ENCODE results near the gene GPALPP1.
A peak's percentile ranks its signal among the peaks of the same experiment; 100 is the strongest.
"Not testable (repeated sequence)": the region's sequence is repeated elsewhere in the genome, so short reads cannot be mapped to it uniquely, and the experiment has no call there.

The GPALPP1 gene

DNA sequence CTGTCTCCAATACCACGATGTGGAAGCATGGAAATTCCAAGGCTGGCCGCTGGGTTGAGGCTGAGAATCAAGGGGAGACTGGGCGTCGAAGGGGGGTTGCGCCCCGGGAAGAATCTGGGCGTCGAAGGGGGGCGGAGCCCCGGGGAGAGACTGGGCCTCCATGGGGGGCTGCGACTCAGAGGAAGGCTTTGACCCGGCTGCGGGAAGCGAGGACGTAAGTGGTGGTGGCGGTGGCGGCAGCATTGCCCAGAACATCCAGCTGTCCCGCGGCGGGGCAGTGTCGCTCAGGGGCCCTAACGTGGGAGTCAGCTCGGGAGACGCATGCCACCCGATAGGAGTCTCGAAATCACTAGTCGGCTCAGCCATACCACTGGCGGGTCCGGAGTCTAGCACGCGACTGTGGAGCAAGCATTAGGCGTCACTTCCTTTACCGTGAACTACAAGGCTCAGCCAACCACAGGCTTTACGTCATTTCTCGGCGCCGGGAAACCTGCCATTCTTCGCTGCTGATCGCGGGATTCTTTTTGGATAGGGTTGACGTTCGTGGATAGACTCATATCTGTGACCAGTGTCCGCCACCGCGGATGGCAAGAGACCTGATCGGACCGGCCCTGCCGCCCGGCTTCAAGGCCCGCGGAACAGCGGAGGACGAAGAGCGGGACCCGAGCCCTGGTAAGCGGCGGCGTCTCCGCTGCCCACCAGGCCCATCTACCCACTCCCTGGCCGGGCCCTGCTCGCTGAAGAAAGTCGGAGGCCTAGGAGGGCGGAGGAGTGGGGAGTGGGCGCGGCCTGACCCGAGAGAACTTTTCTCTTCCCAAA, at the start of gene GPALPP1, which contains the start of gene NUFIP1:
TSS of gene GPALPP1 (plus strand) at position 468 of the 819 bp plus-strand sequence. CDS start at position 585, 117 bp downstream.
TSS of gene NUFIP1 (minus strand) at position 401 of the 819 bp plus-strand sequence. CDS start at position 366, 35 bp downstream.
- DNase-seq: peak; percentile 97

- not testable (repeated sequence) for DNase-seq
Observed at GRCh38 chr13:44943411-44943810, 45.9 kb upstream of the GPALPP1 start.

DNA sequence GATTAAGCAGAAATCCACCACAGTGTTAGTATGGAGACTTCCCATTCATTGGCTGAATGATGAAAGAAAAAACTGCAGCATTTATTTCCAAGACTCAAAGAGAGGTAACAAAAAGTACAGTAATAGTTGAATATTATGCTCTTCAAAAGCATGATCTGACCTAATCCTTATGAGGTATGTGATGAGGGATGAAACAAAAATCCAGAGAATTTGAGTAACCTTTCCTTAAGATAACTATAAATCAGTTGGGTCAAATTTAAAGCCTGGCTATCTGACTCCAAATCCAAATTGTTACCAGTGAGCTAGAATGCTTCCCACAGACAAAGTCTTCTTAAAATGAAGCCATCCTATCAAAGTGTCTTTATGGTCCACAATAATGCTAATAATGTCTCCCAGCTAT, 38.2 kb upstream of the GPALPP1 start:
- DNase-seq: no peak

DNA sequence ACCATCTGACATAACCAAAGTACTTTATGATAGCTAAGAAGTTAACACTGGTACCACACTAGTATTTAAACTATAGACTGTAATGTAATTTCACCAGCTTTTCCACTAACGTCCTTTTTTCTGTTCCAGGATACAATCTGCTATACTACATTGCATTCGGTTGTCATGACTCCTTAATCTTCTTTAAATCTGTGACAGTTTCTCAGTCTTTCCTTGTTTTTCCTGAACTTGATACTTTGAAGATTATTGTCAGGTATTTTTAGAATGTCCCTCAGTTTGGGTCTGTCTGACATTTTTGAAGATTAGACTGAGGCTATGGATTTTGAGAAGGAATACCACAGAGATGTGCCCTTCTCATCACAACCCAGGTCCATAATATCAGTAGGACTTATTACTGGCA, 36.7 kb upstream of the GPALPP1 start:
- DNase-seq: no peak

GRCh38 chr13:44954224-44954623, 35.1 kb upstream of the GPALPP1 start:
- no peak for DNase-seq

- DNase-seq: no peak
Observed at GRCh38 chr13:44955406-44955805, 33.9 kb upstream of the GPALPP1 start.

- no peak for DNase-seq
Observed at GRCh38 chr13:44961997-44962396, 27.3 kb upstream of the GPALPP1 start.

- no peak for DNase-seq
Observed at GRCh38 chr13:44967704-44968433, 21.5 kb upstream of the GPALPP1 start.

DNA sequence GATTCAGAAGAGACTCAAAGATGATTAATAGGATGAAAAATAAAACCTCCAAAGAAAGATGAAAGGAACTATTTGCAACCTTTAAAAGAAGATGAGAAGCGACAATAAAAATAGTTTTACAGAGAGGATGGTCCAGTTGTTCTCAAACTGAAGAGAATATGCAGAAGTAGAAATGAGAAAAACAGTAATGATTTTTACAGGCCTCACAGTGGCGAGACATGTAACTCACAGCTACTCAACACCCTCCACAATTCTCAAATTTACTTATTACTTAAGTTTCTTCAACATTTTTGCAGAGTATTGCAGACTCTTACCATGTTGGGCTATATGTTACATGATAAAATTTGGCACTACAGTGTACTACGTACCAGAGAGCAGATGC, 20.9 kb upstream of the GPALPP1 start:
- DNase-seq: no peak

- DNase-seq: no peak
Observed at GRCh38 chr13:44969551-44970484, 19.5 kb upstream of the GPALPP1 start.

DNA sequence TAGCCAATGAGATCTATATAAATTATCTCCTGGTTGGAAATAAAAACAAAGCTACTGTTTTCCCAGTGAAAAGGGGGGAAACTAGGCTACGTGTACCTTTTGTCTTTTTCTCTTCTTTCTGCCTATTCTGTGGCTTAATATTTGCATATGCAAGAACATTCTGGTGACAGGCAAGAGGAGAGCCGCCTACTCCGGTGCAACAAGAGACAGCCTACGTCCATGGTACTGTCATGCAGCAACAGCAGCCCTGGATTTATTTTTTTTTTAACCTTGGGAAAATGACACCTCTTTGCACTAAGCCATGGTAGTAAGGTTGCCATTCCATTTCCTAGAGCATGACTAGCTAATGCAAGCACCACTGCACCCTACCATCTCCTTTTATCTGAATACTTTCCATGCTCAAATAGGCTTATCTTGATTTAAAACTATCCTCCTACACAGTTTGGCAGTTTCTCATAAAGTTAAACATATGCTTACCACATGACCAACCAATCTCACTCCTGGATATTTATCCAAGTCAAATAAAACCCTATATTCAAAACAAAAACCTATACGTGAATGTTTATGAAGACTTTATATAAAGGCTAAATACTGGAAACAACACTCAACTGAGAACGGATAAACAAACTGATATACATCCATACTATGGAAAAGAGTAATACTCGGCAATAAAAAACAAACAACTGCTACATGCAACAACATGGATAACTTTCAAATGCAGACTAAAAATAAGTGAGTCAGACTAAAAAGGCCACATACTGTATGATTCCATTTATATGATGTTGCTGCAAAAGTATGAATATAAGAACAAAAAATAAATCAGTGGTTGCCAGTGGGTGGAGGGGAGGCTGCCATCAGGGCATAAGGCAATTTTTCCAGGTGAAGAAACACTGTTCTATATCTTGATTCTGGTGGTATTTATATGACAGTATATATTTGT, 17.4 kb upstream of the GPALPP1 start:
- DNase-seq: no peak

DNA sequence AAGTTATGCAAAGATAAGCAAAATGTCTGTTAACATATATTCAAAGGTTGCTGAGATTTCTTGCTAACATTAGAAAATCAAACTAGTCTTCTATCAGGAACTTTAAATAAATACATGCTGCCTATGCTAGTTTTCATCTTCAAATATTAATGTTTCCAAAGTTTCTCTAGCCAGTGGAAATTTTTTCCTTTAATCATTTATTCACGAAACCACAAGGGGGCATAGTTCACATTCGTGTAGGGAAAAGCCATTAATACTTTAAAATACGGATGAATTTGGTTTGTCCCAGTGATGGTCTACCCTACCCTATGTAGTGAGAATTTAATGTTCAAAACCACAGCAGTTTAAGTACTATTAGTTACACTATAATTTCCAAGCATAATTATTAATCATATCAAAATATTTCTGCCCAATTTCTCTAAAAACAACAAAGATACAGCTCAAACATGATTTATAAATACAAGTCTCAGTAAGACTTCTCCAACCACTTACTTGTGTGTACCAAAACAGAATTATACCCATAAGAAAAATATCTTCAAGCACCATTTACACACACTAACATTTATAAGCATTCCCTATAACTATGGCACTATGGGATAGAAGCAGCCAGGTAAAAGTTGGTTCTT, 16.3 kb upstream of the GPALPP1 start:
- DNase-seq: no peak

- no peak for DNase-seq
Observed at GRCh38 chr13:44974056-44974793, 15.1 kb upstream of the GPALPP1 start.

- no peak for DNase-seq
Observed at GRCh38 chr13:44976196-44976595, 13.1 kb upstream of the GPALPP1 start.

- DNase-seq: no peak
Observed at GRCh38 chr13:44976949-44977583, 12.3 kb upstream of the GPALPP1 start.

DNA sequence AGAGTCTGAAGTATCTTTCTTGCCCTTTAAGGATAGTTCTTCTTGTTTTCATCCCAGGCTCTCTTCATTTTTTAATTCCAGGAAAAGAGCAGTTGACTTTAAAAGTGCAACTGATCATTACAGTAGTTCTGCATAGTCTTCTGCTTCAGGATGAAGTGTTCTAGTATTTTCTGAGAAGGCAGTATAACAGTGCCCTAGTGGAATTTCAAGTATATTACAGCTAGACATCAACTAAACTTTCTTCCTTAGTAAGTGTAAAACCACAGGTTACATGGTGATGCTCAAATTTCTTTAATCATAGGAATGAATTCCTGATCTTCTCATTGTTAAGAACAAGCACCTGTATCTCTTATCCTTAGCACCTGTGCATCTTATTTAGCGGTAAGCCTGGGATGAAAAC, 11.0 kb upstream of the GPALPP1 start:
- no peak for DNase-seq

GRCh38 chr13:44989941-44990340, 603 bp downstream of the GPALPP1 start:
- no peak for DNase-seq

DNA sequence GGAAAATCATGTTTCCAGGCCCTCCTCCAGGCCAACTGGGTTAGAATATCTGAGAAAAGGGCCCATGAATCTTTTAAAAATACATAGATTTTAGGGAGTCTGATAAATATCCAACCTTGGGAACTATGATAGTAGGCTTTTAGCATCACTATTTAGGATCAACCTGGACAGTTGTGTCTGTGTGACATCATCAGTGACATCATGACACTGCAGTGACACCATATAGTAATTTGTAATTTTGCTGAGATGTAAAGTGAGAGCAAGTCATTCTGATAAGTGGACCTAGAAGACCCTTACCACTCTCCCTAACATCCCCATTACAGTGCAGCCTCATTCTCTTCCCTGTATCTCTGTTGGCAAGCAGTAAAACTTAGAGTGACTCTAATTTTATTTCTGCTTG, 14.1 kb downstream of the GPALPP1 start:
- DNase-seq: no peak

- no peak for DNase-seq
Observed at GRCh38 chr13:45004096-45004495, 14.8 kb downstream of the GPALPP1 start.

DNA sequence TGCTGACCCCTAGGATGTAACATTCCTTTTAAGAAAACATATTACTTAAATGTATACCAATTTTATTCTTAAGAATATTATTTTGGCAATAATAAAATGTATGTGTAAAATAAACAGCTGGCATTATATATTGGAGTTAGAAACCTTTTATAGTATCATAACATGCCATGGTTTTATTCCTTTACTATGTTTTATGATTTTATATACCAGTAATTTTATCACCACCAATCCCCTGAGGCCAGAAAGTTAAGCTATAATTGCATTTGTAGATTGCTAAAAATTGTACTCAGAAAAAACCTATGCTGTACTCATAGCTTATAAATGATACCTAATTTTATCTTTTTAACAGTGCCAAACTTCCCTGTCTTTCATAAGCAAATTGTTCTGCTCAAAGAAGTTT, 17.9 kb downstream of the GPALPP1 start:
- DNase-seq: no peak
